Measurements from ENCODE around the gene PKP2. TPM values are rescaled to one million over a fixed set of nuclear protein-coding genes. Genes with fewer than 3 reads are reported as not detected.

PKP2 gene
- total RNA-seq, 1 donor from 2014 or later: 5.2 TPM

DNA sequence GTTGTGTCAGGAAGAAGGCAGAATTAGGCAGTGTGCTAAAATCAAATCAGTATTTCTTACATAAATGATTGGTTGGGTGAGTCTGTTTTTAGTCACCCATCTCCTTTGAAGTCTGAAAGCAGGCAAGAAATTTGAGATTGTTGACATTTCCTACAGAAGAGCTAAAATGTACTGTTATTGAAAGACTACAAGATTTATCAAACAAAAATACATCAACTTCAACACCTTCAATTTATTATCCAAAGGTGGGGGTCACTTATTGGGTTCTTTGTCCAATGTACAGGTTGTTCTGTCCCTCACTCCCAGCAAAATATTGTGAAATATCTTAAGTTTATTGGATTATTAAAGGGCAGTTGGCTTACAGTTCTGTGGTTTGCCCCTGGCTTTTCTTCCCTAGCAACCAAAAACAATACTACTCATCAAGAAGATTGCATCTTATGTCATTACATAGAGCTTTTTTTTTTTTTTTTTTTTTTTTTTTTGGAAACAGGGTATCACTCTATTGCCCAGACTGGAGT, 20.6 kb upstream of the PKP2 start:
- Histone ChIP-seq H3K9me3 (ENCODE audit: control insufficient read depth in 3 of 3, low read length in 3 of 3) (no peaks in the 10 kb centered on the region), H3K36me3 (ENCODE audit: control insufficient read depth in 3 of 3, insufficient read depth in 3 of 3, low read length in 3 of 3) (no peaks in the 10 kb centered on the region), H3K4me1 (ENCODE audit: control insufficient read depth in 3 of 3, insufficient read depth in 3 of 3, low read length in 3 of 3) (no peaks in the 10 kb centered on the region), H3K9ac (ENCODE audit: low read depth in 1 of 3, low read length in 3 of 3) (no peak overlapping the region), H3K4me3 (ENCODE audit: low read length in 3 of 3) (no peak overlapping the region), H3K27me3 (ENCODE audit: control insufficient read depth in 3 of 3, insufficient read depth in 3 of 3, low read length in 3 of 3) (no peaks in the 10 kb centered on the region), H3K27ac (ENCODE audit: low read depth, low read length) (no peak overlapping the region)

- Histone ChIP-seq H3K4me1 (ENCODE audit: control insufficient read depth in 3 of 3, insufficient read depth in 3 of 3, low read length in 3 of 3) (no peaks in the 10 kb centered on the region), H3K27me3 (ENCODE audit: control insufficient read depth in 3 of 3, insufficient read depth in 3 of 3, low read length in 3 of 3) (no peaks in the 10 kb centered on the region), H3K9me3 (ENCODE audit: control insufficient read depth in 3 of 3, low read length in 3 of 3) (no peaks in the 10 kb centered on the region), H3K4me3 (ENCODE audit: low read length in 3 of 3) (no peak overlapping the region), H3K36me3 (ENCODE audit: control insufficient read depth in 3 of 3, insufficient read depth in 3 of 3, low read length in 3 of 3) (no peaks in the 10 kb centered on the region), H3K9ac (ENCODE audit: low read depth in 1 of 3, low read length in 3 of 3) (no peak overlapping the region), H3K27ac (ENCODE audit: low read depth, low read length) (no peak overlapping the region)
Observed at GRCh38 chr12:32907898-32908476, 11.4 kb upstream of the PKP2 start.

DNA sequence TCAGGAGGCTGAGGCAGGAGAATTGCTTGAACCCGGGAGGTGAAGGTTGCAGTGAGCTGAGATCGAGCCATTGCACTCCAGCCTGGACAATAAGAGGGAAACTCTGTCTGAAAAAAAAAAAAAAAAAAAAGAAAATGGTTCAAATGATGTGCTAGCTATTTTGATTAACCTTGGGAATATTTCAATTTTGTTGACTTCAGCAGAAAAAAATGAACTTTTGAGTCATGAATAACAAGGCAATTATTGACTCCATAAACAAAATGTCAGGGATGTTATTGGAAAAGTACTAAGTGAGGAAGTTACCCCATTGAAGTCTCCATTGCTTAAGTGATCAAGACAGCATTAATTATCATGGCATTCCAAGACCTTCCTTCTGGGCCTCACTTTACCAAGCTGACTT, 10.6 kb upstream of the PKP2 start:
- Histone ChIP-seq H3K27me3 (ENCODE audit: control insufficient read depth in 3 of 3, insufficient read depth in 3 of 3, low read length in 3 of 3) (no peaks in the 10 kb centered on the region), H3K27ac (ENCODE audit: low read depth, low read length) (no peak overlapping the region), H3K4me1 (ENCODE audit: control insufficient read depth in 3 of 3, insufficient read depth in 3 of 3, low read length in 3 of 3) (no peaks in the 10 kb centered on the region), H3K9ac (ENCODE audit: low read depth in 1 of 3, low read length in 3 of 3) (no peak overlapping the region), H3K4me3 (ENCODE audit: low read length in 3 of 3) (no peak overlapping the region), H3K36me3 (ENCODE audit: control insufficient read depth in 3 of 3, insufficient read depth in 3 of 3, low read length in 3 of 3) (no peaks in the 10 kb centered on the region), H3K9me3 (ENCODE audit: control insufficient read depth in 3 of 3, low read length in 3 of 3) (no peaks in the 10 kb centered on the region)

DNA sequence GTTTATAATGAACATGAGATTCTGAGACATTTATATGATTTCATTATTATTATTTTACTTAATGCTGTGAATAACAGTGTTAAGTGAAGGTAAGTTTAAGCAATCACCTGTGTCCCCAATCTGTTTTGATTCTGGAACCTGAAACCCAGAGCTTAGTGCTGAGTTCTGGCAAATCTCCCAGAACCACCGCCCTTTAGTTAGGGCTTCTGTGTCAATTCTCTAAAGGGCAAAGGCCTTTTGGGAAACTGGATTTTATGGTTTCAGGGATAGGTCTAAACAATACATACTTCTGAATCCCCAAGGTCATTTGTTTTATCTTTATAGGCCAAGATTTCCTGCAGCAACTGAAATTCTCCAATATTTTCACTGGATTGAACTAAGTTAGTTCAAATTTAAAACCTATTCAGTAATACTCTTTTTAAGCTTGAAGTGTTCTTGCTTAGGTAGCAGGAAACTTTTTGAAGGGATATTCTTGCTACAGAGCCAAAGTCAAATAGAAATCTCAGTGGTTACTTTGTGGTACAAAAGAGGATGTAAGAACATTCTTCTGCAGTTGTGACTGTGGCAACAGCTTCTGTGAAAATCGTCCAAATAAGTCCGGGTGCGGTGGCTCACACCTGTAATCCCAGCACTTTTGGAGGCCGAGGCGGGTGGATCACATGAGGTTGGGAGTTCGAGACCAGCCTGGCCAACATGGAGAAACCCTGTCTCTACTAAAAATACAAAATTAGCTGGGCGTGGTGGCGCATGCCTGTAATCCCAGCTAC, 10.0 kb upstream of the PKP2 start:
- Histone ChIP-seq H3K4me1 (ENCODE audit: control insufficient read depth in 3 of 3, insufficient read depth in 3 of 3, low read length in 3 of 3) (no peaks in the 10 kb centered on the region), H3K9ac (ENCODE audit: low read depth in 1 of 3, low read length in 3 of 3) (no peak overlapping the region), H3K27me3 (ENCODE audit: control insufficient read depth in 3 of 3, insufficient read depth in 3 of 3, low read length in 3 of 3) (no peaks in the 10 kb centered on the region), H3K4me3 (ENCODE audit: low read length in 3 of 3) (no peak overlapping the region), H3K27ac (ENCODE audit: low read depth, low read length) (no peak overlapping the region), H3K9me3 (ENCODE audit: control insufficient read depth in 3 of 3, low read length in 3 of 3) (no peaks in the 10 kb centered on the region), H3K36me3 (ENCODE audit: control insufficient read depth in 3 of 3, insufficient read depth in 3 of 3, low read length in 3 of 3) (no peaks in the 10 kb centered on the region)

- H3K9me3 ChIP-seq (ENCODE audit: control insufficient read depth in 3 of 3, low read length in 3 of 3): no peaks in the 10 kb centered on the region
- H3K36me3 ChIP-seq (ENCODE audit: control insufficient read depth in 3 of 3, insufficient read depth in 3 of 3, low read length in 3 of 3): no peaks in the 10 kb centered on the region
- H3K27me3 ChIP-seq (ENCODE audit: control insufficient read depth in 3 of 3, insufficient read depth in 3 of 3, low read length in 3 of 3): peaks cover 0 to 3% (median 0%) of the 10 kb centered on the region in 3 donors
- H3K9ac ChIP-seq (ENCODE audit: low read depth in 1 of 3, low read length in 3 of 3): no peak overlapping the region
- no peaks in the 10 kb centered on the region for H3K4me1 ChIP-seq (ENCODE audit: control insufficient read depth in 3 of 3, insufficient read depth in 3 of 3, low read length in 3 of 3)
- H3K27ac ChIP-seq (ENCODE audit: low read depth, low read length): no peak overlapping the region
- no peak overlapping the region for H3K4me3 ChIP-seq (ENCODE audit: low read length in 3 of 3)
Observed at GRCh38 chr12:32903763-32904162, 7.2 kb upstream of the PKP2 start.

GRCh38 chr12:32903318-32903717, 6.7 kb upstream of the PKP2 start:
- no peak overlapping the region for H3K27ac ChIP-seq (ENCODE audit: low read depth, low read length)
- H3K4me1 ChIP-seq (ENCODE audit: control insufficient read depth in 3 of 3, insufficient read depth in 3 of 3, low read length in 3 of 3): no peaks in the 10 kb centered on the region
- H3K36me3 ChIP-seq (ENCODE audit: control insufficient read depth in 3 of 3, insufficient read depth in 3 of 3, low read length in 3 of 3): no peaks in the 10 kb centered on the region
- no peak overlapping the region for H3K9ac ChIP-seq (ENCODE audit: low read depth in 1 of 3, low read length in 3 of 3)
- peaks cover 0 to 3% (median 0%) of the 10 kb centered on the region in 3 donors for H3K27me3 ChIP-seq (ENCODE audit: control insufficient read depth in 3 of 3, insufficient read depth in 3 of 3, low read length in 3 of 3)
- H3K9me3 ChIP-seq (ENCODE audit: control insufficient read depth in 3 of 3, low read length in 3 of 3): no peaks in the 10 kb centered on the region
- H3K4me3 ChIP-seq (ENCODE audit: low read length in 3 of 3): no peak overlapping the region

- H3K9ac ChIP-seq (ENCODE audit: low read depth in 1 of 3, low read length in 3 of 3): no peak overlapping the region
- no peaks in the 10 kb centered on the region for H3K9me3 ChIP-seq (ENCODE audit: control insufficient read depth in 3 of 3, low read length in 3 of 3)
- no peak overlapping the region for H3K4me3 ChIP-seq (ENCODE audit: low read length in 3 of 3)
Observed at GRCh38 chr12:32902287-32902997, 5.9 kb upstream of the PKP2 start.

GRCh38 chr12:32901553-32901952, 5.0 kb upstream of the PKP2 start:
- no peak overlapping the region for H3K9ac ChIP-seq (ENCODE audit: low read depth in 1 of 3, low read length in 3 of 3)
- no peaks in the 10 kb centered on the region for H3K36me3 ChIP-seq (ENCODE audit: control insufficient read depth in 3 of 3, insufficient read depth in 3 of 3, low read length in 3 of 3)
- no peaks in the 10 kb centered on the region for H3K9me3 ChIP-seq (ENCODE audit: control insufficient read depth in 3 of 3, low read length in 3 of 3)
- H3K27ac ChIP-seq (ENCODE audit: low read depth, low read length): no peak overlapping the region
- peaks cover 0 to 3% (median 0%) of the 10 kb centered on the region in 3 donors for H3K4me1 ChIP-seq (ENCODE audit: control insufficient read depth in 3 of 3, insufficient read depth in 3 of 3, low read length in 3 of 3)
- peaks cover 0 to 3% (median 3%) of the 10 kb centered on the region in 3 donors for H3K27me3 ChIP-seq (ENCODE audit: control insufficient read depth in 3 of 3, insufficient read depth in 3 of 3, low read length in 3 of 3)
- H3K4me3 ChIP-seq (ENCODE audit: low read length in 3 of 3): no peak overlapping the region

More at GRCh38 chr12:32902287-32902997, 5.9 kb upstream of the PKP2 start:
- Histone ChIP-seq H3K4me1 (ENCODE audit: control insufficient read depth in 3 of 3, insufficient read depth in 3 of 3, low read length in 3 of 3) (no peaks in the 10 kb centered on the region), H3K27me3 (ENCODE audit: control insufficient read depth in 3 of 3, insufficient read depth in 3 of 3, low read length in 3 of 3) (peaks cover 0 to 3% (median 0%) of the 10 kb centered on the region in 3 donors), H3K36me3 (ENCODE audit: control insufficient read depth in 3 of 3, insufficient read depth in 3 of 3, low read length in 3 of 3) (no peaks in the 10 kb centered on the region), H3K27ac (ENCODE audit: low read depth, low read length) (no peak overlapping the region)

DNA sequence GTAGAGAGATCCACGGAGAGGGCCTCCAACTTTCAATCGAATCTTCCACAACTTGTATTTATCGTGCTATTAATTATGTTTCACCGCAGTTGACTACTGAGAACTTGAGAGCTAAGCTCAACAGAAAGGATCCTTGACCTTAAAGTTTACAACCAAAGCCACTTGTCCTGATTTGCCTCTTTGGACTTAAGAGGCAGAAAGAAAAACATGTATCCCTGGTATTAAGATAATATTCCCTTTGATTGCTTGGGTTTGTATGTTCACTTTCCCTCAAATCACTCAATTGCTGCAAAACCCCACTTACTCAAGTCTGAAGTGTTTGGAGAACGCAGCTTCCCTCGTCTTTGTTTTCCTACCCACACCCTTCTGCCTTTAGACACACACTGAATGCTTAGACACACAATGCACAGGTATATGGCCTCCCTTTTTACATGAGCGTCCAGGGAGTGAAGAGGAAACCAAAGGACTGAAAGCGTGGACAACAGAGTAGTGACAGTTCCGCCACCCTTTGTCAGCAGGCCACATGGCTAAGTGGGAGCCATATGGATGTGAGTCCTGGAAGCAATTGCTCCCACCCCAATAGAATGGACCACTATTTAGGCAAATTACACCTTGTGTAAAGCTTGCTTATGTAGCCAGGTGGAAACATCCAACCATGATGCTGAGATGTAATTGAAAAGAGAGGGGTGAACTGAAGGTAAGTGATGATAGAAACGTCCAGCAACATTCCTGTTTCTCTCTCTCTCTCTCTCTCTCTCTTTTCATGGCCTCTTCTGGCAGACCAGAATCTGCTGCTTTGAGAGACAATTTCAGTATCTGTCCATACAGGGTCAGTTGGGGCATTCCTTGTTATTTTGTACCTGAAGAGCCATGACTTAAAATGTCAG, 1.4 kb upstream of the PKP2 start:
- H3K36me3 ChIP-seq (ENCODE audit: control insufficient read depth in 3 of 3, insufficient read depth in 3 of 3, low read length in 3 of 3): no peaks in the 10 kb centered on the region
- peaks cover 18 to 23% (median 20%) of the 10 kb centered on the region in 3 donors for H3K27me3 ChIP-seq (ENCODE audit: control insufficient read depth in 3 of 3, insufficient read depth in 3 of 3, low read length in 3 of 3)
- H3K9me3 ChIP-seq (ENCODE audit: control insufficient read depth in 3 of 3, low read length in 3 of 3): no peaks in the 10 kb centered on the region
- no peak overlapping the region for H3K27ac ChIP-seq (ENCODE audit: low read depth, low read length)
- peaks cover 6 to 9% (median 7%) of the 10 kb centered on the region in 3 donors for H3K4me1 ChIP-seq (ENCODE audit: control insufficient read depth in 3 of 3, insufficient read depth in 3 of 3, low read length in 3 of 3)
- no peak overlapping the region for H3K9ac ChIP-seq (ENCODE audit: low read depth in 1 of 3, low read length in 3 of 3)
- H3K4me3 ChIP-seq (ENCODE audit: low read length in 3 of 3): no peak overlapping the region
